ENCODE results near the gene PRKCE.

Gene PRKCE

DNA sequence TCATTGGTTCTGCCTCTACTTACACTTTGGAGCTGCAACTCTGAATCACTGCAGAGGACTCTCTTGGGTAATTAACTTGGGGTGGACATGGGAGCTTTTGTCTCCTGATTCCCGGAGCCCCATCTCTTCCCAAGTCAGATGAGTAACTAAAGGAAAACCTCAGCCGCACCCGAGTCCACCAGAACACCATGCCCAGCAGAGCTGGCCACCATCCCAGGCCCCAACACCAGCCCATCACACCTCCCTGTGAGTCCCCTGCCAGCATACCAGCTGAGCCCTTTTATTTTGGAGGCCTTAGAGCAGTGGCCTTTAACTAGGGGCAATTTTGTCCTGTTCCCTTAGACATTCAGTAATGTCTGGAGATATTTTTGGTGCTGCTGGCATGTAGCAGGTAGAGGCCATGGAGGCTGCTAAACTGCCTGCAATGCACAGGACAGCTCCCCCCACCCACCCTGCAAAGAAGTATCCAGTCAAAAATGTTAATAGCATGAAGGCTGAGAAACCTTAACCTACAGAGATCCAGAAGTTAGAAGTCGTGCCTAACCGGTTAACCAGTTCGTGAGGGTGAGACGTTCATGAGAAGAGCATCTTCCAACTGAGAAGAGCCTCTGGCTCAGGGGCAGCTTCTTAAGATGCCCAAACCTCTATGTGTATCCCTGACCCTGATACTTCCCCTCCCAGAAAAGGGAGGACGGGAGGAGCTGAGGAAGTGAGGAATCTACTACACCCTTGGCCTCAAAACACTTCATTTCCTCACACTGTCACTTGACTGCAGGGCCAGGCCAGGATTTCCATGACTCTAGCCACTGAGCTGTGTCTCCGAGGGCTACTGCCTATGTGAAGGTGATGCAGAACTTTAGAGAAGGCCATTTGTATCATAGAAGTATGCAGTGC, 505.8 kb downstream of the PRKCE start:
- Histone ChIP-seq H3K23ac (ENCODE audit: low read length in 2 of 2) (no peak overlapping the region), H3K27ac (ENCODE audit: low read length, poor library complexity, severe bottlenecking) (no peak overlapping the region), H3K18ac (ENCODE audit: low read depth in 1 of 2, low read length in 2 of 2) (peak overlapping the region in 1 of 2 experiments; percentile 6), H2BK12ac (ENCODE audit: low read length in 2 of 2) (no peak overlapping the region), H4K8ac (ENCODE audit: low read length) (no peak overlapping the region), H3K4ac (ENCODE audit: low read depth in 1 of 2, low read length in 2 of 2) (peak overlapping the region in 1 of 2 experiments; percentile 26), H2BK5ac (ENCODE audit: low read depth, low read length, poor library complexity, severe bottlenecking) (no peak overlapping the region), H3K4me2 (ENCODE audit: low read length, poor library complexity, severe bottlenecking) (no peak overlapping the region), H3K4me1 (ENCODE audit: control insufficient read depth, insufficient read depth, low read depth, low read length) (peaks cover 3% of the 10 kb centered on the region), H3K79me1 (replicated peaks; ENCODE audit: low read length, poor library complexity, severe bottlenecking) (no peaks in the 10 kb centered on the region), H4K91ac (ENCODE audit: low read length) (peak overlapping the region; percentile 16), H3K14ac (ENCODE audit: low read length in 2 of 2) (peak overlapping the region in 1 of 2 experiments; percentile 62), H2BK15ac (ENCODE audit: low read depth, poor library complexity, severe bottlenecking) (no peak overlapping the region), H3K27me3 (ENCODE audit: control insufficient read depth in 1 of 2, insufficient read depth in 1 of 2, low read length in 2 of 2) (no peaks in the 10 kb centered on the region), H2BK120ac (ENCODE audit: low read depth, low read length) (no peak overlapping the region), H3K9me3 (ENCODE audit: control insufficient read depth, low read length) (no peaks in the 10 kb centered on the region), H3K4me3 (ENCODE audit: insufficient read depth in 1 of 2, low read depth in 1 of 2, low read length in 2 of 2) (no peak overlapping the region), H3K9ac (ENCODE audit: low read length) (no peak overlapping the region), H2AFZ (ENCODE audit: low read depth, low read length) (no peak overlapping the region), H2AK5ac (ENCODE audit: low read length, severe bottlenecking) (no peak overlapping the region), H3K36me3 (ENCODE audit: control insufficient read depth in 1 of 2, insufficient read depth in 2 of 2, low read depth in 1 of 2, low read length in 2 of 2) (peaks cover 27 to 61% of the 10 kb centered on the region in 2 experiments)
- 98% methylated on average over 8 of the region's 9 CpGs for WGBS
- no peak for DNase-seq

DNA sequence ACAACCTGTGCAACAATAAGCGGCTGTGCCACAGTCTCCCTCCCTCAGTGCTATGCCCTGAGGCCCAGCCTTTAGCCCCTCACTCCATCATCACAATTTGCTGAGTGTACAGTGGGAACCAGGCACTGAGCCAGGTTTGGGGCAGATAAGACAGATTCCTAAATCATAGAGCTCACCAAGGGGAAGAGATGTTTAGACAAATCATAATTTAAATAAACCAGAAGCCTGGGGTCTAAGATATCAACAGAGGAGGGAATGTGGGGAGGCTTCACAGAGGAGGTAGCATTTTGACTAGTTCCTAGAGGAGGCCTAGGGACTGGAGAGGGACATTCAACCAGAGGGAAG, 506.5 kb downstream of the PRKCE start:
- H3K36me3 ChIP-seq (ENCODE audit: control insufficient read depth in 1 of 2, insufficient read depth in 2 of 2, low read depth in 1 of 2, low read length in 2 of 2), result peaks cover 27 to 61% of the 10 kb centered on the region in 2 experiments
- H3K14ac ChIP-seq (ENCODE audit: low read length in 2 of 2), result no peak overlapping the region
- H3K4me3 ChIP-seq (ENCODE audit: insufficient read depth in 1 of 2, low read depth in 1 of 2, low read length in 2 of 2), result no peak overlapping the region

DNA sequence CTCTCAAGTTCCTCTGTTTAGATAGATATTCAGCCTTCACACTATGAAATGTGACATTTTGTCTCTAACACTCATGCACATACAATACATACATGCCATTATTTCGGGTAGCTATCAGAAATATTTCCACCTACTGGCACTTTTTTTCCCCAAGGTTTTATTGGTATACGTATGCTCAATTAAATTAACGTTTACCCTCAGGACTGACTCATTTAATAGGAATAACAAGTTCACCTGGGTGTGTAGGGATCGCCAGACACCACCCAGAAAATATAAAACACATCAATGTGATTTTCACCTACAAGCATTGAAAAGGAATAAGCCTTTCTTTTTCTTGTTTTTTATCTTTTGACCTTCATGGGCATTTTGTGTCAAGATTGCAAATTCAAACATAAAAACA, 507.2 kb downstream of the PRKCE start:
- H3K23ac ChIP-seq (ENCODE audit: low read length in 2 of 2), result no peak overlapping the region
- no peaks in the 10 kb centered on the region for H3K27me3 ChIP-seq (ENCODE audit: control insufficient read depth in 1 of 2, insufficient read depth in 1 of 2, low read length in 2 of 2)
- no peak overlapping the region for H2AFZ ChIP-seq (ENCODE audit: low read depth, low read length)
- H2BK12ac ChIP-seq (ENCODE audit: low read length in 2 of 2), result no peak overlapping the region
- H2AK5ac ChIP-seq (ENCODE audit: low read length, severe bottlenecking), result no peak overlapping the region
- WGBS, result 98% methylated on average over 4 of the region's 4 CpGs
- peaks cover 3% of the 10 kb centered on the region for H3K4me1 ChIP-seq (ENCODE audit: control insufficient read depth, insufficient read depth, low read depth, low read length)
- H3K4me2 ChIP-seq (ENCODE audit: low read length, poor library complexity, severe bottlenecking), result no peak overlapping the region
- no peak overlapping the region for H3K27ac ChIP-seq (ENCODE audit: low read length, poor library complexity, severe bottlenecking)
- H2BK15ac ChIP-seq (ENCODE audit: low read depth, poor library complexity, severe bottlenecking), result no peak overlapping the region
- H2BK5ac ChIP-seq (ENCODE audit: low read depth, low read length, poor library complexity, severe bottlenecking), result no peak overlapping the region
- no peak overlapping the region for H4K8ac ChIP-seq (ENCODE audit: low read length)
- H2BK120ac ChIP-seq (ENCODE audit: low read depth, low read length), result no peak overlapping the region
- H3K14ac ChIP-seq (ENCODE audit: low read length in 2 of 2), result no peak overlapping the region
- no peaks in the 10 kb centered on the region for H3K79me1 ChIP-seq (replicated peaks; ENCODE audit: low read length, poor library complexity, severe bottlenecking)
- no peaks in the 10 kb centered on the region for H3K9me3 ChIP-seq (ENCODE audit: control insufficient read depth, low read length)
- peaks cover 28 to 59% of the 10 kb centered on the region in 2 experiments for H3K36me3 ChIP-seq (ENCODE audit: control insufficient read depth in 1 of 2, insufficient read depth in 2 of 2, low read depth in 1 of 2, low read length in 2 of 2)
- DNase-seq, result no peak
- no peak overlapping the region for H3K4me3 ChIP-seq (ENCODE audit: insufficient read depth in 1 of 2, low read depth in 1 of 2, low read length in 2 of 2)
- no peak overlapping the region for H3K9ac ChIP-seq (ENCODE audit: low read length)
- no peak overlapping the region for H4K91ac ChIP-seq (ENCODE audit: low read length)
- no peak overlapping the region for H3K4ac ChIP-seq (ENCODE audit: low read depth in 1 of 2, low read length in 2 of 2)
- H3K18ac ChIP-seq (ENCODE audit: low read depth in 1 of 2, low read length in 2 of 2), result no peak overlapping the region

More for the DNA sequence above, 506.5 kb downstream of the PRKCE start:
- no peak overlapping the region for H4K8ac ChIP-seq (ENCODE audit: low read length)
- no peak for DNase-seq
- no peak overlapping the region for H3K23ac ChIP-seq (ENCODE audit: low read length in 2 of 2)
- WGBS, result 100% methylated on average over 1 of the region's 1 CpG
- H3K79me1 ChIP-seq (replicated peaks; ENCODE audit: low read length, poor library complexity, severe bottlenecking), result no peaks in the 10 kb centered on the region
- H4K91ac ChIP-seq (ENCODE audit: low read length), result no peak overlapping the region
- H2BK15ac ChIP-seq (ENCODE audit: low read depth, poor library complexity, severe bottlenecking), result no peak overlapping the region
- H3K4me1 ChIP-seq (ENCODE audit: control insufficient read depth, insufficient read depth, low read depth, low read length), result peaks cover 3% of the 10 kb centered on the region
- H3K18ac ChIP-seq (ENCODE audit: low read depth in 1 of 2, low read length in 2 of 2), result no peak overlapping the region
- H2BK12ac ChIP-seq (ENCODE audit: low read length in 2 of 2), result no peak overlapping the region
- no peak overlapping the region for H2BK5ac ChIP-seq (ENCODE audit: low read depth, low read length, poor library complexity, severe bottlenecking)
- no peak overlapping the region for H3K27ac ChIP-seq (ENCODE audit: low read length, poor library complexity, severe bottlenecking)
- no peak overlapping the region for H2AK5ac ChIP-seq (ENCODE audit: low read length, severe bottlenecking)
- H3K27me3 ChIP-seq (ENCODE audit: control insufficient read depth in 1 of 2, insufficient read depth in 1 of 2, low read length in 2 of 2), result no peaks in the 10 kb centered on the region
- no peak overlapping the region for H3K4me2 ChIP-seq (ENCODE audit: low read length, poor library complexity, severe bottlenecking)
- no peaks in the 10 kb centered on the region for H3K9me3 ChIP-seq (ENCODE audit: control insufficient read depth, low read length)
- no peak overlapping the region for H2BK120ac ChIP-seq (ENCODE audit: low read depth, low read length)
- H2AFZ ChIP-seq (ENCODE audit: low read depth, low read length), result no peak overlapping the region
- no peak overlapping the region for H3K9ac ChIP-seq (ENCODE audit: low read length)
- H3K4ac ChIP-seq (ENCODE audit: low read depth in 1 of 2, low read length in 2 of 2), result no peak overlapping the region

DNA sequence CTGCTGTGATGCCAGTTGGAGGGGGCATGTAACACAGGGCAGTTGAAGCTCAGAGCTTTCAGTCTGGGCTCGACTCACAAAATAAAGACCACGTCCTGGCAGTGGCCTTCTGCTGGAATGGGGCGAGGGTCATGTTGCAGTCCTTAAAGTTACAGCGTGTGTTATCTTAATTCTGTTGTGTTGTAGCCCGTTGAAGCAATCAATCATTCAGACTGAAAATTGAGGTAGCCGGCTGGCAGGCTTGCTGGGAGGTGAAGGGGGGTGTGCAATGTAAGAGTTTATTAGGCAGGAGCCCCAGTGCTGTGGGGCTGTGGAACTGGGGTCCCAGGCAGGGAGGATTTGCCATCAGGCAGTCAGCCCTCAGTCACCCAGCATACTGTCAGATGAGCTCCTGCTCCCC, 508.9 kb downstream of the PRKCE start:
- H3K4me1 ChIP-seq (ENCODE audit: control insufficient read depth, insufficient read depth, low read depth, low read length), result peaks cover 9% of the 10 kb centered on the region
- H2AK5ac ChIP-seq (ENCODE audit: low read length, severe bottlenecking), result no peak overlapping the region
- H3K36me3 ChIP-seq (ENCODE audit: control insufficient read depth in 1 of 2, insufficient read depth in 2 of 2, low read depth in 1 of 2, low read length in 2 of 2), result peaks cover 29 to 63% of the 10 kb centered on the region in 2 experiments
- H3K4me2 ChIP-seq (ENCODE audit: low read length, poor library complexity, severe bottlenecking), result no peak overlapping the region
- no peak for DNase-seq
- H3K9me3 ChIP-seq (ENCODE audit: control insufficient read depth, low read length), result no peaks in the 10 kb centered on the region
- no peak overlapping the region for H3K27ac ChIP-seq (ENCODE audit: low read length, poor library complexity, severe bottlenecking)
- H4K91ac ChIP-seq (ENCODE audit: low read length), result peak overlapping the region; percentile 11
- H3K4ac ChIP-seq (ENCODE audit: low read depth in 1 of 2, low read length in 2 of 2), result no peak overlapping the region
- H3K79me1 ChIP-seq (replicated peaks; ENCODE audit: low read length, poor library complexity, severe bottlenecking), result no peaks in the 10 kb centered on the region
- WGBS, result 80% methylated on average over 6 of the region's 6 CpGs
- no peak overlapping the region for H4K8ac ChIP-seq (ENCODE audit: low read length)
- H3K27me3 ChIP-seq (ENCODE audit: control insufficient read depth in 1 of 2, insufficient read depth in 1 of 2, low read length in 2 of 2), result no peaks in the 10 kb centered on the region
- H3K23ac ChIP-seq (ENCODE audit: low read length in 2 of 2), result no peak overlapping the region
- no peak overlapping the region for H2BK12ac ChIP-seq (ENCODE audit: low read length in 2 of 2)
- H3K14ac ChIP-seq (ENCODE audit: low read length in 2 of 2), result no peak overlapping the region
- H2BK15ac ChIP-seq (ENCODE audit: low read depth, poor library complexity, severe bottlenecking), result no peak overlapping the region
- no peak overlapping the region for H3K9ac ChIP-seq (ENCODE audit: low read length)
- H3K4me3 ChIP-seq (ENCODE audit: insufficient read depth in 1 of 2, low read depth in 1 of 2, low read length in 2 of 2), result no peak overlapping the region
- H2BK120ac ChIP-seq (ENCODE audit: low read depth, low read length), result no peak overlapping the region
- H3K18ac ChIP-seq (ENCODE audit: low read depth in 1 of 2, low read length in 2 of 2), result no peak overlapping the region
- no peak overlapping the region for H2AFZ ChIP-seq (ENCODE audit: low read depth, low read length)
- no peak overlapping the region for H2BK5ac ChIP-seq (ENCODE audit: low read depth, low read length, poor library complexity, severe bottlenecking)

Data from mesenchymal stem cell (in vitro differentiated cells and primary cell).